Measurements from ENCODE around the gene AGK.

DNA sequence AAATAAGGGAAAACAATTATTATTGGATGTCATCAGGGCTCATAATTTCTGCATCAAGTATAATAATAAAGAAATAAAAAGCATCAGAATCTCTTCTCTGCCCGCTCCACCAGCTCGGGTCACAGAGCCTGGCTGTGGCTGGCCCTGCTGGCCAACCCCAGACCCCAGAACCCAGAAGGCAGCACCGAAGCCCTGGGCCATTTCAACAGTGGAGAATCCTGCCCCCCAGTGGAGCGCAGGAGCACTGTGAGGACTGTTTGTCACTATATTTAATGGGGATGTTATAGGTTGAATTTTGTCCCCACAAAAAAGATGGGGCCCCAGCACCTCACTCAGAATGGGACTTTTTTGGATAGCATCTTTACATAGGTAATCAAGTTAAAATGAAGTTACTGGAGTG is 123.5 kb downstream of the AGK start:
- TF ChIP-seq CTCF (IDR thresholded peaks at IDR 0.05; ENCODE audit: low read depth, low read length, missing input control) (peak; percentile 27), GABPA (IDR thresholded peaks at IDR 0.05 in 1 of 2, conservative IDR thresholded peaks at IDR 0.05 in 1 of 2) (no peak), RAD21 (IDR thresholded peaks at IDR 0.05) (peak; percentile 44 to 60), ATF3 (IDR thresholded peaks at IDR 0.05) (no peak), JUND (IDR thresholded peaks at IDR 0.05) (no peak)
- TF ChIP-seq, protein P1, sequence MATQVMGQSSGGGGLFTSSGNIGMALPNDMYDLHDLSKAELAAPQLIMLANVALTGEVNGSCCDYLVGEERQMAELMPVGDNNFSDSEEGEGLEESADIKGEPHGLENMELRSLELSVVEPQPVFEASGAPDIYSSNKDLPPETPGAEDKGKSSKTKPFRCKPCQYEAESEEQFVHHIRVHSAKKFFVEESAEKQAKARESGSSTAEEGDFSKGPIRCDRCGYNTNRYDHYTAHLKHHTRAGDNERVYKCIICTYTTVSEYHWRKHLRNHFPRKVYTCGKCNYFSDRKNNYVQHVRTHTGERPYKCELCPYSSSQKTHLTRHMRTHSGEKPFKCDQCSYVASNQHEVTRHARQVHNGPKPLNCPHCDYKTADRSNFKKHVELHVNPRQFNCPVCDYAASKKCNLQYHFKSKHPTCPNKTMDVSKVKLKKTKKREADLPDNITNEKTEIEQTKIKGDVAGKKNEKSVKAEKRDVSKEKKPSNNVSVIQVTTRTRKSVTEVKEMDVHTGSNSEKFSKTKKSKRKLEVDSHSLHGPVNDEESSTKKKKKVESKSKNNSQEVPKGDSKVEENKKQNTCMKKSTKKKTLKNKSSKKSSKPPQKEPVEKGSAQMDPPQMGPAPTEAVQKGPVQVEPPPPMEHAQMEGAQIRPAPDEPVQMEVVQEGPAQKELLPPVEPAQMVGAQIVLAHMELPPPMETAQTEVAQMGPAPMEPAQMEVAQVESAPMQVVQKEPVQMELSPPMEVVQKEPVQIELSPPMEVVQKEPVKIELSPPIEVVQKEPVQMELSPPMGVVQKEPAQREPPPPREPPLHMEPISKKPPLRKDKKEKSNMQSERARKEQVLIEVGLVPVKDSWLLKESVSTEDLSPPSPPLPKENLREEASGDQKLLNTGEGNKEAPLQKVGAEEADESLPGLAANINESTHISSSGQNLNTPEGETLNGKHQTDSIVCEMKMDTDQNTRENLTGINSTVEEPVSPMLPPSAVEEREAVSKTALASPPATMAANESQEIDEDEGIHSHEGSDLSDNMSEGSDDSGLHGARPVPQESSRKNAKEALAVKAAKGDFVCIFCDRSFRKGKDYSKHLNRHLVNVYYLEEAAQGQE (IDR thresholded peaks at IDR 0.05), result no peak
- TF ChIP-seq, protein P2, sequence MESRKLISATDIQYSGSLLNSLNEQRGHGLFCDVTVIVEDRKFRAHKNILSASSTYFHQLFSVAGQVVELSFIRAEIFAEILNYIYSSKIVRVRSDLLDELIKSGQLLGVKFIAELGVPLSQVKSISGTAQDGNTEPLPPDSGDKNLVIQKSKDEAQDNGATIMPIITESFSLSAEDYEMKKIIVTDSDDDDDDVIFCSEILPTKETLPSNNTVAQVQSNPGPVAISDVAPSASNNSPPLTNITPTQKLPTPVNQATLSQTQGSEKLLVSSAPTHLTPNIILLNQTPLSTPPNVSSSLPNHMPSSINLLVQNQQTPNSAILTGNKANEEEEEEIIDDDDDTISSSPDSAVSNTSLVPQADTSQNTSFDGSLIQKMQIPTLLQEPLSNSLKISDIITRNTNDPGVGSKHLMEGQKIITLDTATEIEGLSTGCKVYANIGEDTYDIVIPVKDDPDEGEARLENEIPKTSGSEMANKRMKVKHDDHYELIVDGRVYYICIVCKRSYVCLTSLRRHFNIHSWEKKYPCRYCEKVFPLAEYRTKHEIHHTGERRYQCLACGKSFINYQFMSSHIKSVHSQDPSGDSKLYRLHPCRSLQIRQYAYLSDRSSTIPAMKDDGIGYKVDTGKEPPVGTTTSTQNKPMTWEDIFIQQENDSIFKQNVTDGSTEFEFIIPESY (IDR thresholded peaks at IDR 0.05), result no peak
